K562 (cell line): Measurements from ENCODE around the gene IFI16. TPM values are rescaled to one million over a fixed set of nuclear protein-coding genes. Genes with fewer than 3 reads are reported as not detected.

Experiments
- ATAC-seq: fragments of 200-7000 bp; cut with Tn5 transposase; 3 replicates; pipeline ENCODE4 v1.9.1; 2020; ENCODE audit warnings: moderate library complexity
- BruUV-seq: library from RNA; stranded (reverse); fragments of 400-500 nt; replicated peaks from 2 replicates; lab custom pipeline; 2021; lab: Mats Ljungman, UMichigan
- CTCF ChIA-PET: fragments of 300-600 bp; formaldehyde crosslinking; extraction: SDS; loops from one replicate; lab custom pipeline; 2021; ENCODE audit warnings: low intra/inter-chr PET ratio; lab: Yijun Ruan, JAX
- POLR2A ChIA-PET: fragments of 300-600, 350-650 bp; sonication (Branson Sonifier 250); formaldehyde crosslinking; extraction: SDS; loops from one replicate; lab custom pipeline; 2021; ENCODE audit warnings: antibody characterized with exemption, inconsistent platforms; lab: Yijun Ruan, JAX
- DNase-seq, 4 experiments: peaks; one replicate each; pipeline versions ENCODE4 v3.0.0 to v3.0.0-alpha.2; 2011 to 2018; ENCODE audit warnings: low spot score in 3 of 4, mixed read lengths in 3 of 4; ENCODE audit errors: extremely low read depth in 1 of 4
- FAIRE-seq: peaks from 2 replicates; lab custom pipeline; 2011; peaks lifted over from hg19 to GRCh38; lab: Jason Lieb, UNC
- H2AFZ ChIP-seq: 2 replicates; pipeline ENCODE4 v1.6.0; 2011; ENCODE audit warnings: low read depth, low read length, control low read depth, inconsistent platforms
- H3K27ac ChIP-seq: fragments of 200-600 bp; 3 replicates; pipeline ENCODE4 v1.8.0; 2011; ENCODE audit warnings: low read depth, mild to moderate bottlenecking, control low read depth, inconsistent platforms, low read length, moderate library complexity, mixed read lengths; ENCODE audit errors: extremely low read depth
- H3K27me3 ChIP-seq, 2 experiments: fragments of 300-600 bp in 1 of 2; 2 replicates in 1 of 2; 3 replicates in 1 of 2; pipeline versions ENCODE4 v1.6.0 to v1.8.0; 2011; ENCODE audit warnings: inconsistent platforms in 2 of 2, low read length in 2 of 2, mild to moderate bottlenecking in 1 of 2, mixed read lengths in 1 of 2, moderate library complexity in 1 of 2; ENCODE audit not compliant: control insufficient read depth in 2 of 2, insufficient read depth in 2 of 2
- H3K36me3 ChIP-seq: fragments of 300-600 bp; 3 replicates; pipeline ENCODE4 v1.8.0; 2011; ENCODE audit warnings: mild to moderate bottlenecking, low read length, inconsistent platforms; ENCODE audit not compliant: control insufficient read depth, insufficient read depth
- H3K4me1 ChIP-seq, 2 experiments: fragments of 200-600 bp in 1 of 2; replicated peaks in 1 of 2; 2 replicates in 1 of 2; 3 replicates in 1 of 2; pipeline versions ENCODE4 v1.5.1 to v1.8.0; 2011; ENCODE audit warnings: inconsistent platforms in 2 of 2, low read length in 2 of 2, mild to moderate bottlenecking in 1 of 2, mixed read lengths in 1 of 2, moderate library complexity in 1 of 2; ENCODE audit not compliant: control insufficient read depth in 2 of 2, insufficient read depth in 2 of 2
- H3K4me2 ChIP-seq: 2 replicates; pipeline ENCODE4 v1.6.1; 2011; ENCODE audit warnings: low read length, control low read depth, inconsistent platforms, mixed read lengths; ENCODE audit not compliant: insufficient read depth
- H3K4me3 ChIP-seq: fragments of 200-600 bp; sonication (generic), shearing (Covaris generic); 2 replicates; pipeline ENCODE4 v1.5.1; 2016; ENCODE audit warnings: control low read depth, inconsistent platforms
- H3K79me2 ChIP-seq: fragments of 200-600 bp; 3 replicates; pipeline ENCODE4 v1.8.0; 2011; ENCODE audit warnings: low read length, inconsistent platforms; ENCODE audit not compliant: control insufficient read depth, insufficient read depth
- H3K9ac ChIP-seq, 2 experiments: 2 replicates each; pipeline versions ENCODE4 v1.6.0 to v1.6.1; 2011; ENCODE audit warnings: low read depth in 2 of 2, low read length in 2 of 2, control low read depth in 1 of 2, inconsistent platforms in 1 of 2, mild to moderate bottlenecking in 1 of 2, mixed read lengths in 1 of 2; ENCODE audit not compliant: insufficient read depth in 1 of 2
- H3K9me1 ChIP-seq: one replicate; pipeline ENCODE4 v1.6.0; 2011; ENCODE audit warnings: inconsistent platforms, mild to moderate bottlenecking, low read length, moderate library complexity; ENCODE audit not compliant: control insufficient read depth, insufficient read depth
- H3K9me3 ChIP-seq: replicated peaks from 2 replicates; pipeline ENCODE4 v1.5.1; 2011; ENCODE audit warnings: low read depth, low read length, inconsistent platforms; ENCODE audit not compliant: control insufficient read depth, insufficient read depth
- H4K20me1 ChIP-seq: replicated peaks from 2 replicates; pipeline ENCODE4 v1.6.1; 2011; ENCODE audit warnings: low read length, inconsistent platforms, mixed read lengths; ENCODE audit not compliant: control insufficient read depth, insufficient read depth
- CBX1 ChIP-seq: sonication (generic); IDR thresholded peaks from 2 replicates; pipeline ENCODE4 v1.6.1; 2016; ENCODE audit warnings: antibody characterized with exemption, low read depth, mild to moderate bottlenecking
- PTTG1 ChIP-seq: fragments of 450-650 bp; IDR thresholded peaks from 2 replicates; pipeline ENCODE4 v1.6.1; 2016; ENCODE audit warnings: low read depth, mild to moderate bottlenecking, missing genetic modification characterization, missing compliant biosample characterization
- RAD21 ChIP-seq, 2 experiments: fragments of 250-450 bp in 1 of 2; fragments of 450-650 bp in 1 of 2; sonication (Bioruptor Pico) in 1 of 2; formaldehyde crosslinking in 1 of 2; IDR thresholded peaks in 1 of 2; conservative IDR thresholded peaks in 1 of 2; 2 replicates each; pipeline versions ENCODE4 v1.4.0 to v1.8.0; 2020 to 2022; ENCODE audit warnings: mild to moderate bottlenecking in 2 of 2, moderate library complexity in 1 of 2
- SRSF7 ChIP-seq: fragments of 200-400 bp; formaldehyde crosslinking; optimal IDR thresholded peaks from 2 replicates; pipeline ENCODE3; 2017; ENCODE audit warnings: mild to moderate bottlenecking, low read depth, low read length
- WGBS: fragments of 100-300 bp; shearing (Covaris generic); methylation state at CpG from one replicate; pipeline ENCODE4 v1.1.6; 2016; ENCODE audit warnings: low coverage, mixed read lengths; ENCODE audit not compliant: insufficient coverage; ENCODE audit errors: missing lambda C conversion rate; 5-methylcytosine and 5-hydroxymethylcytosine counted together
- in situ Hi-C: fragments of 300-500 bp; cut with MboI; formaldehyde crosslinking; loops from 4 replicates; pipeline ENCODE4 v1.15.0; 2018; ENCODE audit warnings: inconsistent platforms, mixed read lengths
- intact Hi-C: fragments of 100-400 bp; cut with micrococcal nuclease; formaldehyde crosslinking; loops from 2 replicates; pipeline ENCODE4 v1.14.2; 2022
- polyA plus RNA-seq, 8 experiments: library from polyadenylated mRNA; depleted of rRNA in 4 of 8; stranded (reverse) in 5 of 8; unstranded in 3 of 8; fragments of >200 nt; fragmentation: Nextera tagmentation in 2 of 8; fragmentation: Illumina TruSeq in 1 of 8; extraction: Ambion mirVana in 2 of 8; extraction: Trizol in 1 of 8; gene quantifications; 2 replicates each; pipeline versions ENCODE4 v1.2.1 to v1.2.3, GENCODE V29; 2011 to 2014; ENCODE audit warnings: inconsistent platforms in 1 of 8, missing spikeins in 1 of 8
- total RNA-seq, 7 experiments: library from RNA; depleted of rRNA in 6 of 7; stranded (reverse); fragments of >200 nt in 6 of 7; fragmentation: Illumina TruSeq in 2 of 7; extraction: Trizol in 2 of 7; gene quantifications; 2 replicates each; pipeline versions ENCODE4 v1.2.1 to v1.2.3, GENCODE V29; 2011 to 2021; ENCODE audit warnings: low replicate concordance in 1 of 7
- TF ChIP-seq, protein P1 (sequence below), 2 experiments: fragments of 450-650 bp; formaldehyde crosslinking in 1 of 2; IDR thresholded peaks; 2 replicates each; pipeline versions ENCODE4 v1.4.0 to v1.6.1; 2014 to 2020; ENCODE audit warnings: mild to moderate bottlenecking in 2 of 2, borderline replicate concordance in 1 of 2, low read depth in 1 of 2
- TF ChIP-seq, protein P2 (sequence below): sonication (generic); formaldehyde crosslinking; IDR thresholded peaks from 2 replicates; pipeline ENCODE4 v1.8.0; 2023; ENCODE audit warnings: mild to moderate bottlenecking, missing genetic modification reagents

IFI16 gene
- total and polyA plus RNA-seq, 9 of the 15 experiments (the other 6 are each of a cell fraction or from before 2014, with no cell fraction given), result 0.70 to 2.8 (median 1.6) TPM

DNA sequence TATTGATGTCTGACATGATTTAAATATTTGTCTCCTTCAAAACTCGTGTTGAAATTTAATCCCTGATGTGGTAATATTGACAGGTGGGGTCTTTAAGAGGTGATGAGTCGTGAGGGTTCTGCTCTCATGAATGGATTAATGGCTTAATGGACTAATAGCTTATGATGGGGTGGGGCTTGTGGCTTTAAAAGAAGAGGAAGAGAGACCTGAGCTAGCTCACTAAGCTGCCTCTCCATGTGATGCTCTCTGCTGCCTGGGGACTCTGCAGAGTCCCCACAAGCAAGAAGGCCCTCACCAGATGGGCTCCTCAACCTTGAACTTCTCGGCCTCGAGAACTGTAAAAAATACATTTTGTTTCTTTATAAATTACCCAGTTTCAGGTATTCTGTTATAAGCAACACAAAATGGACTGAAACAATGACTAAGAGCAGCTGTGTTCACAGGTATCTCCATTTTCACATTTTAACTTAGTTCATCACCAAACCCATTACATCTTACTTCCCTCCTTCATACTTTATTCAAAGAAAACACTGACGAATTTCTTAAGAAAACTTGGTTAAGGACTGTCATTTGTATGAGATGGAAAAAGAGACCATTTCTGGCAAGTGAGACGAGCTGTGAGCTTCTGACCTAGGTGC is 79.0 kb downstream of the IFI16 start (continued):
- no peak for TF ChIP-seq SRSF7

DNA sequence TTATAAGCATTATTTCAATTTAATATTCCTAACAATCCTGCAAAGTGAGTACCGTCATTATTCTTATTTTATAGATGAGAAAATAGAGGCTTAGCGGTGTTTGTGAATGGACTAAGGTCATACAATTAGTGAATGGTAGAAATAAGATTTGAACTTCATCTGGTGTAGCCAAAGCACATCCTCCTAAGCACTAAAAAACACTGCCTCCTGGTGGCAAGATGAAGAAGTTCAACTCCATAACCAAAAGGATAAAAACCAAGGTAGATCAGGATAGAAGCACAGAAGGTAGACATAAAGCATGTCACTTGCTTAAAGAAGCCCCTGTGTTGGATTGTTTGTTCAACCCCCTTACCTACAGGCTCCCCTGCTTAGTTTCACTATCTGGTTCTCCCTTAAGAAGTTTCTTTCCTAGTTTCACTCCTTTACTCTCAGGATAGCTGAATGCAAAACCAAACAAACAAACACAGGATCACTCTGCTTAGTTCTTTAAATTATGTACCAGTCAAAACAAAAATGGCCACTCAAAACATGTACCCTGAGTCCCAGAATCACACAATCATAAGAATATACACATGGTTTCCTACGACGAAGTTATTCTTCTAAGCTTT is 79.6 kb downstream of the IFI16 start:
- H3K79me2 ChIP-seq, result no peaks in the 10 kb centered on the region
- BruUV-seq, result no TSS peak
- no peak overlapping the region for H3K4me3 ChIP-seq
- FAIRE-seq (peak; percentile 93), DNase-seq (peak; percentile 26 to 48 (median 43)), ATAC-seq (peak; percentile 73)
- 0% methylated on average over 4 of the region's 4 CpGs for WGBS
- in situ Hi-C loops, result no loop called here
- H2AFZ ChIP-seq, result no peak overlapping the region
- H4K20me1 ChIP-seq, result no peaks in the 10 kb centered on the region
- CTCF ChIA-PET, result interaction anchor here (0.6 to 1.0 kb wide), 3 partner anchors 38 to 1099 kb away, joined by 3 to 5 read pairs (median 4); no protein-coding TSS in a partner anchor
- no peak overlapping the region for H3K9ac ChIP-seq
- no peaks in the 10 kb centered on the region; a peak in 1 of 5 replicates for H3K4me1 ChIP-seq
- H3K4me2 ChIP-seq, result no peak overlapping the region
- H3K9me3 ChIP-seq, result no peaks in the 10 kb centered on the region
- intact Hi-C loops, result no loop called here
- H3K9me1 ChIP-seq, result no peaks in the 10 kb centered on the region
- POLR2A ChIA-PET, result interaction anchor here (1.6 kb wide), 1 partner anchor 13 kb away, joined by 5 read pairs; the partner anchor contains the start of gene AIM2
- no peaks in the 10 kb centered on the region for H3K36me3 ChIP-seq
- H3K27me3 ChIP-seq, result no peaks in the 10 kb centered on the region
- H3K27ac ChIP-seq, result no peak overlapping the region
- TF ChIP-seq, protein P1, sequence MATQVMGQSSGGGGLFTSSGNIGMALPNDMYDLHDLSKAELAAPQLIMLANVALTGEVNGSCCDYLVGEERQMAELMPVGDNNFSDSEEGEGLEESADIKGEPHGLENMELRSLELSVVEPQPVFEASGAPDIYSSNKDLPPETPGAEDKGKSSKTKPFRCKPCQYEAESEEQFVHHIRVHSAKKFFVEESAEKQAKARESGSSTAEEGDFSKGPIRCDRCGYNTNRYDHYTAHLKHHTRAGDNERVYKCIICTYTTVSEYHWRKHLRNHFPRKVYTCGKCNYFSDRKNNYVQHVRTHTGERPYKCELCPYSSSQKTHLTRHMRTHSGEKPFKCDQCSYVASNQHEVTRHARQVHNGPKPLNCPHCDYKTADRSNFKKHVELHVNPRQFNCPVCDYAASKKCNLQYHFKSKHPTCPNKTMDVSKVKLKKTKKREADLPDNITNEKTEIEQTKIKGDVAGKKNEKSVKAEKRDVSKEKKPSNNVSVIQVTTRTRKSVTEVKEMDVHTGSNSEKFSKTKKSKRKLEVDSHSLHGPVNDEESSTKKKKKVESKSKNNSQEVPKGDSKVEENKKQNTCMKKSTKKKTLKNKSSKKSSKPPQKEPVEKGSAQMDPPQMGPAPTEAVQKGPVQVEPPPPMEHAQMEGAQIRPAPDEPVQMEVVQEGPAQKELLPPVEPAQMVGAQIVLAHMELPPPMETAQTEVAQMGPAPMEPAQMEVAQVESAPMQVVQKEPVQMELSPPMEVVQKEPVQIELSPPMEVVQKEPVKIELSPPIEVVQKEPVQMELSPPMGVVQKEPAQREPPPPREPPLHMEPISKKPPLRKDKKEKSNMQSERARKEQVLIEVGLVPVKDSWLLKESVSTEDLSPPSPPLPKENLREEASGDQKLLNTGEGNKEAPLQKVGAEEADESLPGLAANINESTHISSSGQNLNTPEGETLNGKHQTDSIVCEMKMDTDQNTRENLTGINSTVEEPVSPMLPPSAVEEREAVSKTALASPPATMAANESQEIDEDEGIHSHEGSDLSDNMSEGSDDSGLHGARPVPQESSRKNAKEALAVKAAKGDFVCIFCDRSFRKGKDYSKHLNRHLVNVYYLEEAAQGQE (IDR thresholded peaks at IDR 0.05; ENCODE audit: borderline replicate concordance), result peak; percentile 41; the same call in 1 of the 2 replicates
- TF ChIP-seq, protein P1 (CRISPR knock-in tag; IDR thresholded peaks at IDR 0.05; ENCODE audit: low read depth), result no peak
- TF ChIP-seq CBX1 (no peak), PTTG1 (tag) (no peak), RAD21 (CRISPR knock-in tag; conservative IDR thresholded peaks at IDR 0.05 in 1 of 2, IDR thresholded peaks at IDR 0.05 in 1 of 2) (peak; percentile 43 to 77)
- TF ChIP-seq, protein P2, sequence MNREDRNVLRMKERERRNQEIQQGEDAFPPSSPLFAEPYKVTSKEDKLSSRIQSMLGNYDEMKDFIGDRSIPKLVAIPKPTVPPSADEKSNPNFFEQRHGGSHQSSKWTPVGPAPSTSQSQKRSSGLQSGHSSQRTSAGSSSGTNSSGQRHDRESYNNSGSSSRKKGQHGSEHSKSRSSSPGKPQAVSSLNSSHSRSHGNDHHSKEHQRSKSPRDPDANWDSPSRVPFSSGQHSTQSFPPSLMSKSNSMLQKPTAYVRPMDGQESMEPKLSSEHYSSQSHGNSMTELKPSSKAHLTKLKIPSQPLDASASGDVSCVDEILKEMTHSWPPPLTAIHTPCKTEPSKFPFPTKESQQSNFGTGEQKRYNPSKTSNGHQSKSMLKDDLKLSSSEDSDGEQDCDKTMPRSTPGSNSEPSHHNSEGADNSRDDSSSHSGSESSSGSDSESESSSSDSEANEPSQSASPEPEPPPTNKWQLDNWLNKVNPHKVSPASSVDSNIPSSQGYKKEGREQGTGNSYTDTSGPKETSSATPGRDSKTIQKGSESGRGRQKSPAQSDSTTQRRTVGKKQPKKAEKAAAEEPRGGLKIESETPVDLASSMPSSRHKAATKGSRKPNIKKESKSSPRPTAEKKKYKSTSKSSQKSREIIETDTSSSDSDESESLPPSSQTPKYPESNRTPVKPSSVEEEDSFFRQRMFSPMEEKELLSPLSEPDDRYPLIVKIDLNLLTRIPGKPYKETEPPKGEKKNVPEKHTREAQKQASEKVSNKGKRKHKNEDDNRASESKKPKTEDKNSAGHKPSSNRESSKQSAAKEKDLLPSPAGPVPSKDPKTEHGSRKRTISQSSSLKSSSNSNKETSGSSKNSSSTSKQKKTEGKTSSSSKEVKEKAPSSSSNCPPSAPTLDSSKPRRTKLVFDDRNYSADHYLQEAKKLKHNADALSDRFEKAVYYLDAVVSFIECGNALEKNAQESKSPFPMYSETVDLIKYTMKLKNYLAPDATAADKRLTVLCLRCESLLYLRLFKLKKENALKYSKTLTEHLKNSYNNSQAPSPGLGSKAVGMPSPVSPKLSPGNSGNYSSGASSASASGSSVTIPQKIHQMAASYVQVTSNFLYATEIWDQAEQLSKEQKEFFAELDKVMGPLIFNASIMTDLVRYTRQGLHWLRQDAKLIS, result no peak
